Effector memory CD4-positive, alpha-beta T cell (primary cell): ENCODE results near the gene TNN.

Experiments used
- DNase-seq, 3 donors: peaks; one replicate each; pipeline ENCODE4 v3.0.0-alpha.2; 2020
- H3K27ac ChIP-seq: 2 replicates; pipeline ENCODE4 v1.7.0; 2013; ENCODE audit warnings: mild to moderate bottlenecking, low read length, moderate library complexity; ENCODE audit not compliant: insufficient read depth, poor library complexity, severe bottlenecking
- H3K27me3 ChIP-seq: replicated peaks from 2 replicates; pipeline ENCODE4 v1.7.0; 2013; ENCODE audit warnings: mild to moderate bottlenecking, low read length; ENCODE audit not compliant: insufficient read depth, control insufficient read depth, poor library complexity, severe bottlenecking
- H3K36me3 ChIP-seq: 2 replicates; pipeline ENCODE4 v1.7.0; 2013; ENCODE audit warnings: mild to moderate bottlenecking, low read length, moderate library complexity; ENCODE audit not compliant: control insufficient read depth, insufficient read depth
- H3K4me1 ChIP-seq: 2 replicates; pipeline ENCODE4 v1.7.0; 2013; ENCODE audit warnings: low read length, mild to moderate bottlenecking; ENCODE audit not compliant: control insufficient read depth, insufficient read depth, poor library complexity, severe bottlenecking
- H3K4me3 ChIP-seq: 2 replicates; pipeline ENCODE4 v1.7.0; 2013; ENCODE audit warnings: low read length, low read depth, mild to moderate bottlenecking; ENCODE audit not compliant: insufficient read depth, poor library complexity, severe bottlenecking
- H3K9me3 ChIP-seq: 2 replicates; pipeline ENCODE4 v1.7.0; 2013; ENCODE audit warnings: mild to moderate bottlenecking, low read length, moderate library complexity; ENCODE audit not compliant: control insufficient read depth

Gene TNN

DNA sequence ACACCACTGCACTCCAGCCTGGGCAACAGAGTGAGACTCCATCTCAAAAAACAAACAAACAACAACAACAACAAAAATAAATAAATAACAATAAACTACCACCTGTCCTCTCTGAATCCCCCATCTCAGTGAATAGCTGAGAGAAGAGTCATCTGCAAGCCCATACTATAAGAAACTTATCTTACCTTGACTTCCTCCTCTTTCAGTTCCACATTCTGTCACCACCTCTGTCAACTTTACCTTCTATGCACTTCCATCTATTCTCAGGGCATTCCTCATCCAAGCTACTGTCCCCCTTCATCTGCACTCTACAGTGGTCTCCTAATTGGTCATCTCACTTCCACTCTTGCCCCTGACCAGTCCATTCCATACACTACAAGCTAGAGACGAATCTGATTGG is 66.9 kb downstream of the TNN start:
- Histone ChIP-seq H3K27me3 (no peaks in the 10 kb centered on the region), H3K4me3 (no peak overlapping the region), H3K27ac (no peak overlapping the region), H3K4me1 (no peaks in the 10 kb centered on the region), H3K9me3 (no peaks in the 10 kb centered on the region), H3K36me3 (no peaks in the 10 kb centered on the region)
- DNase-seq, result no peak

DNA sequence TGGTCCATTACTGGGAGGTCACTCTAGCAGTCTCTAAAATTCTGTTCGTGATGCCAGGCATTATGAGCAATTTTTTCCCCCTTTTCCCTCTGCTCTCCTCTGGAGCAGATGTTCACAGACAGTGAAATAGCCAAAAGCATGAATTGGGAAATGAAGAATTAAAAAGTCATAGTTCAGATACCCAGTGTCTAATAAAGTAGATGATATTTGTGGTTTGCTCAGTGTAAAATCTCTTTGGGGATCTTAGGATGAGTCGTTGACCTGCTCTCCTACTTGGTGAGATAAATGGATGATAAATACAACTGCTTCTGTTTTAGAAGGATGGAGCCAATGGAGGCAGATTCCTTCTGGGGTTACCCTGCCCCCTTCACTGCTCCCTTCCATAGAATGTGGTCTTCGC is 68.6 kb downstream of the TNN start:
- Histone ChIP-seq H3K36me3 (no peaks in the 10 kb centered on the region), H3K9me3 (no peaks in the 10 kb centered on the region), H3K4me3 (no peak overlapping the region), H3K27ac (no peak overlapping the region), H3K27me3 (no peaks in the 10 kb centered on the region), H3K4me1 (no peaks in the 10 kb centered on the region)
- DNase-seq, result no peak

DNA sequence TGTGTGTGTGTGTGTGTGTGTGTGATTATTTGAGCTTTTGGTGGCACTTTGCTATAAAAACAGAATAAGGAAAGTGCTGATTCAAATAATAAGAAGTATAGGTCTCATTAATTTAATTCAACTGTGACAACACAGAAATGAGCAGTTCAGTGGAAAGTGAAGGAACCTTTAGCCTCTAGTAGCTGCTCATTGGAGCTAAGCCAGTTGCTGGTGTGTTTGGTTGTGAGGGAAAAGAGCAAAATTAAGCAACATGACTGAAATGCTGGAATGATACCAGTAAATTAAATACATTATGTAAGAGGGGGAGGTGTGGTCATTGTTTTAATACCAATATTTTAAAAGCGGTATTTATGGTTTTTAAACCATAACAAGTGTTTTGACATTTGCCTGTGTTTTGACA is 69.7 kb downstream of the TNN start:
- no peak for DNase-seq
- Histone ChIP-seq H3K27me3 (no peaks in the 10 kb centered on the region), H3K4me3 (no peak overlapping the region), H3K9me3 (no peaks in the 10 kb centered on the region), H3K4me1 (peaks cover 3% of the 10 kb centered on the region), H3K27ac (no peak overlapping the region), H3K36me3 (no peaks in the 10 kb centered on the region)

GRCh38 chr1:175138579-175138978 is 70.9 kb downstream of the TNN start:
- H3K9me3 ChIP-seq, result no peaks in the 10 kb centered on the region
- H3K27me3 ChIP-seq, result no peaks in the 10 kb centered on the region

GRCh38 chr1:175145899-175146528 is 78.4 kb downstream of the TNN start:
- no peaks in the 10 kb centered on the region for H3K36me3 ChIP-seq
- peaks cover 3% of the 10 kb centered on the region for H3K4me1 ChIP-seq
- H3K9me3 ChIP-seq, result no peaks in the 10 kb centered on the region
- H3K4me3 ChIP-seq, result no peak overlapping the region
- H3K27me3 ChIP-seq, result peaks cover 2% of the 10 kb centered on the region
- no peak for DNase-seq
- no peak overlapping the region for H3K27ac ChIP-seq

More at GRCh38 chr1:175138579-175138978, 70.9 kb downstream of the TNN start:
- H3K4me1 ChIP-seq, result peaks cover 3% of the 10 kb centered on the region
- no peak for DNase-seq
- H3K36me3 ChIP-seq, result no peaks in the 10 kb centered on the region
- H3K27ac ChIP-seq, result no peak overlapping the region
- H3K4me3 ChIP-seq, result no peak overlapping the region

DNA sequence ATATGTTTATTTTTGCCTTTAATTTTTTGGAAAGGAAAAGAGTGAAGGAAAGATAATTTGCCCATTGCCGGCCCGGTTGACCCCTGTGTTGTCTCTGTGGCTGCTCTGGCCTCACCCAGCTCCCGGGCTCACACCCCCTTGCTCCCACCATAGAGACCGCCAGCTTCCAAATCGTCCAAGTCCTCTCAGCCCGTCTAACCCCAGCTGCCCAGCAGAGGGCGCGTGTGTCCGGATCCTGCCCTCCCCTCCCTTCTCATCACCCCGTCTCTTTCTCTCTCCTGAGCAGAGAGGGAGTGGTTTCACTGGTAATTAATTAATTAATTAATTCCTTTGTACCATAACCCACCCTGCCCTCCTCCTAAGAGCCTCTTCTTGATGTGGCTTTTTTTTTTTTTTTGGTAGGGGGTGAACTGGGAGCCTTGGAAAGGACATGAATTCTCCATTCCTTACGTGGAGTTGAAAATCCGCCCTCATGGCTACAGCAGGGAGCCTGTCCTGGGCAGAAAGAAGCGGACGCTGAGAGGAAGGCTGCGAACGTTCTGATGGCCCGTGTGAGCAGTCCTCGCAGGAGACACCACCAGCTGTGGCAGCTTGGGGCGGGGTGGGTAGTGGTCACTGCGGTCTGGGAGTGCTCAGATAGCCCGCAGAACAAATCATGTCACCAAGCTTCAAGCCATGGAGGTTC is 79.0 kb downstream of the TNN start:
- Histone ChIP-seq H3K36me3 (no peaks in the 10 kb centered on the region), H3K27ac (no peak overlapping the region), H3K4me3 (no peak overlapping the region), H3K9me3 (no peaks in the 10 kb centered on the region), H3K4me1 (peaks cover 1% of the 10 kb centered on the region), H3K27me3 (peaks cover 7% of the 10 kb centered on the region)
- DNase-seq, result peak; percentile 24 to 38 (median 26)

DNA sequence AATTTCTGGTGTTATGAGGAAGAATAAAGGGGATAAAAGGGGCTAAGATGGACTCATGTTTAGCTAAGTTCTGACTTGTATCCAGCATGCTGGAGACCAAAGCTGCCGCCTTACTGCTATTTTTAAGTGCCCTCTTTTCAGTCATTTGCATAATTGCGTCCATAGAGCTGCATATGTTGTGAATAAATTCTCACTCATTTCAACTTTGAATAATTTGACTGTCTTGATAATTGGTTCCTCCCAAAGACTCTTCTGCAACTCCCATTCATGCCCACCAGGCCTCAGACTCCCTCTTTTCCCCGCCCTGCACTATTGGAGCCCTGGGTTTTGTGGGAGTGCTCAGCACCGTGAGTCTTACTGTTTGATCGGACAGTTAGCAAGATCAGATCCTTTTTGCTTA is 79.9 kb downstream of the TNN start:
- Histone ChIP-seq H3K27ac (no peak overlapping the region), H3K4me3 (no peak overlapping the region), H3K27me3 (peaks cover 13% of the 10 kb centered on the region), H3K9me3 (no peaks in the 10 kb centered on the region), H3K36me3 (no peaks in the 10 kb centered on the region), H3K4me1 (peaks cover 2% of the 10 kb centered on the region)
- no peak for DNase-seq

DNA sequence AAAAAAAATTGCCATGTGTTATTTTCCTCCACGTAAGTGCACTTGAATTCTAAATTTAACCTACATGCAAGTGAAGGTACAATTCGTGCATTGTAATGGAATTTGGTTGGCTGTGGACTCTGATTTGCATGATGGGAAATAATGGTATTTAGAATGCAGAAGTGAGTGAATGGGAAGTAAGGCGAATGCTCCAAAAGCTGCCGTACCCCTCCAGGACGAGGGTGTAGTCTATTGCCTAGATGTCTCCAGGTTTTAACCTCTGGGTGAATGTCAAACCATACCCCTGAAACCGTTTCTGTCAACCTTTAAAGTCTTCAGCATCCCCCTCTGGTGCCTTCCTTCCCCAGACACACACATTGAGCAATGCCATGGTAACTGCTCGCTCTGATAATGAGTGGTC is 80.4 kb downstream of the TNN start:
- Histone ChIP-seq H3K27me3 (peaks cover 13% of the 10 kb centered on the region), H3K27ac (no peak overlapping the region), H3K36me3 (no peaks in the 10 kb centered on the region), H3K4me1 (peaks cover 2% of the 10 kb centered on the region), H3K4me3 (no peak overlapping the region), H3K9me3 (no peaks in the 10 kb centered on the region)
- DNase-seq, result no peak

- Histone ChIP-seq H3K4me1 (peaks cover 8% of the 10 kb centered on the region), H3K27me3 (peaks cover 13% of the 10 kb centered on the region), H3K36me3 (no peaks in the 10 kb centered on the region), H3K4me3 (no peak overlapping the region), H3K27ac (no peak overlapping the region), H3K9me3 (no peaks in the 10 kb centered on the region)
- DNase-seq, result no peak
Observed at GRCh38 chr1:175150596-175151319, 83.1 kb downstream of the TNN start.

DNA sequence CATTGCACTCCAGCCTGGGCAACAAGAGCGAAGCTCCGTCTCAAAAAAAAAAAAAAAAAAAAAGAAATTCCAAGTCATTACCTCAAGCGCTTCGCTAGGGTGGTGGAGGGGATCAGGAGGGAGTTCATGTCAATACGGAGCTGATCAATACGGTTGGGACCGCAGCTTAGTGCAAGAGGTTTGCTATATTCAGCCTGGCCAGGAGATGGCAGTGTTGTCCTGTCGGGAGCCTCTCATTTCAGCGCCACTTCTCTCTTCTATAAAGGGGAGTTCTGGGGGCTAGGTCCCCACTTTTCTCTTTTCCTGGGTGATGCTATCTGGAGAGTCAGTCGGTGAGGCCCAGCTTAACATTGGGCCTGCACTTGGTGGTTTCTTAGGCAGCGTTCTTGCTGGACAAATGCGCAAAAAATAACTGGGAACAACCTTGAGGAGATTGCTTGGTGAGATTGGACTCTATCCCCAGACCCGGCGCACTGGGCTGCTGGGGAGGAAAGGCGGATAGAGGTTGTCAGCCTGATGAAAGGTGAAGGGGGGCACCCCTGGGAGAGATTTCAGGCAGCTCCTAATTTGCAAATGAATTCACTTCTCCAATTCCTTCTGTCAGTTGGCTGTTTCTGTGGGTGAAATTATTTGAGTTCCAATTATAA is 84.5 kb downstream of the TNN start:
- Histone ChIP-seq H3K9me3 (no peaks in the 10 kb centered on the region), H3K4me1 (peaks cover 8% of the 10 kb centered on the region), H3K36me3 (no peaks in the 10 kb centered on the region), H3K27me3 (peaks cover 13% of the 10 kb centered on the region), H3K27ac (no peak overlapping the region), H3K4me3 (no peak overlapping the region)
- peak; percentile 38 to 58 (median 39) for DNase-seq
